ENCODE results near the gene GALNT10.

Gene GALNT10

GRCh38 chr5:154319736-154320135 is 129.2 kb downstream of the GALNT10 start:
- Histone ChIP-seq H3K27ac (no peak overlapping the region), H3K4me3 (no peak overlapping the region)
- DNase-seq (ENCODE audit: low spot score), result no peak
- TF ChIP-seq, protein P1, sequence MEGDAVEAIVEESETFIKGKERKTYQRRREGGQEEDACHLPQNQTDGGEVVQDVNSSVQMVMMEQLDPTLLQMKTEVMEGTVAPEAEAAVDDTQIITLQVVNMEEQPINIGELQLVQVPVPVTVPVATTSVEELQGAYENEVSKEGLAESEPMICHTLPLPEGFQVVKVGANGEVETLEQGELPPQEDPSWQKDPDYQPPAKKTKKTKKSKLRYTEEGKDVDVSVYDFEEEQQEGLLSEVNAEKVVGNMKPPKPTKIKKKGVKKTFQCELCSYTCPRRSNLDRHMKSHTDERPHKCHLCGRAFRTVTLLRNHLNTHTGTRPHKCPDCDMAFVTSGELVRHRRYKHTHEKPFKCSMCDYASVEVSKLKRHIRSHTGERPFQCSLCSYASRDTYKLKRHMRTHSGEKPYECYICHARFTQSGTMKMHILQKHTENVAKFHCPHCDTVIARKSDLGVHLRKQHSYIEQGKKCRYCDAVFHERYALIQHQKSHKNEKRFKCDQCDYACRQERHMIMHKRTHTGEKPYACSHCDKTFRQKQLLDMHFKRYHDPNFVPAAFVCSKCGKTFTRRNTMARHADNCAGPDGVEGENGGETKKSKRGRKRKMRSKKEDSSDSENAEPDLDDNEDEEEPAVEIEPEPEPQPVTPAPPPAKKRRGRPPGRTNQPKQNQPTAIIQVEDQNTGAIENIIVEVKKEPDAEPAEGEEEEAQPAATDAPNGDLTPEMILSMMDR (IDR thresholded peaks at IDR 0.05), result no peak

DNA sequence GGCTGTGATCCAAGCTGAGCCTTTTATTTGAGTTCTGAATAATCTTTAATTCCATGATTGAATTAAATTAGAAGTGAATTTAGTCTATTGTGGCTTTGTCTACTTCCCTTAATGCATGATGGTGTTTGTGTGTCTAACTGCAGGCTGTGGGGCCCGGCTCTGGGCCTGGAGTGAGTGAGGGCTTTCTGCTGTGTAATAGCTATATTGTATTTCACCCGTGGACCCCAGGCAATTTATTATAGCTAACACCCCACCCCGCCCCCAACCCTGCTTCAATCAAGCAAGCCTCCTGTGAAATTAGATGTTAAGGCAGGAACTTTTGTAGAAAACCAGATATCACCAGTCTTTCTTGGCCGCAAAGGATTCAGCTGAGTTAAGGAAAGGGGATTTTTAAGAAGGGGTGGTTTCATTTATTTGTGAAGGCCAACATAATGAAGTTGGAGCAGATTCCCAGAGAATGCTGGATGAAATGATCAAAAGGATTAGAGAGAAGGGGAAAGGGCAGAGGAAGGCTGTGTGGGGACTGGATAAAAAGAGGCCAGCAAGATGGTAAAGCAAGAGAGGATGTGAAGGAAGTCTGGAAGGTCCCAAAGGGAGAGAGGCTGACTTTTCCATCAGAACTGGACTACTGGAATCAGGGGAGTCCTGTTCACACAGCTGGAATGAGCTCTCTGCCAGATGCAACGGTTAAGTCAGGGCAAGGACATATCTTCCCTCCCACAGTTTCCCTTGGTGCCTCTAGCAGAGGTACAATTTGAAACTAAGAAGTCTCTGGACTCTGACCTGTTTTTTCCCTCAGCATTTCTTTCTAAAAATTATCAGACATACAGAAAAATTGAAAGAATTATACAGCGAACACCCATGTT is 129.9 kb downstream of the GALNT10 start:
- TF ChIP-seq, protein P1 (IDR thresholded peaks at IDR 0.05), result no peak
- H3K27ac ChIP-seq, result no peak overlapping the region
- no peak overlapping the region for H3K4me3 ChIP-seq
- no peak for DNase-seq (ENCODE audit: low spot score)

DNA sequence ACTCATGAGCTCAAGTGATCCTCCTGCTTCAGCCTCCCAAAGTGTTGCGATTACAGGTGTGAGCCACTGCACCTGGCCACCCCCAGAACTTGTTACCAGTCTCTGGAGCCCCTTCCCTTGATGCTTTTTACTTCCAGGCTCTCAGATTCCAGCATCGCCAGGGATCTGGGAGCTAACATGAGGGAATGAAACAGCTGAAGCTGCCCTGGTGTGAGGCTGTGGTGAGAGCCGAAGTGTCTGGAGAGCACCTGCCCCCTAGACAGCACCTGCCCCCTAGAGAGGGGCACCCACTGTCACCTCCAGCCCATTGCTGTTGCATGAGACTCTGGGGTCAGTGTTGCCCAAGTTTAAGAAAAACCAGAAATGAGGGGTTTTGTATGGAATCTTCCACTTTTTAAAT is 131.0 kb downstream of the GALNT10 start:
- Histone ChIP-seq H3K27ac (no peak overlapping the region), H3K4me3 (no peak overlapping the region)
- no peak for DNase-seq (ENCODE audit: low spot score)
- TF ChIP-seq, protein P1 (IDR thresholded peaks at IDR 0.05), result no peak

GRCh38 chr5:154324033-154324432 is 133.5 kb downstream of the GALNT10 start:
- TF ChIP-seq, protein P1 (IDR thresholded peaks at IDR 0.05), result no peak
- Histone ChIP-seq H3K27ac (no peak overlapping the region), H3K4me3 (no peak overlapping the region)
- no peak for DNase-seq (ENCODE audit: low spot score)

DNA sequence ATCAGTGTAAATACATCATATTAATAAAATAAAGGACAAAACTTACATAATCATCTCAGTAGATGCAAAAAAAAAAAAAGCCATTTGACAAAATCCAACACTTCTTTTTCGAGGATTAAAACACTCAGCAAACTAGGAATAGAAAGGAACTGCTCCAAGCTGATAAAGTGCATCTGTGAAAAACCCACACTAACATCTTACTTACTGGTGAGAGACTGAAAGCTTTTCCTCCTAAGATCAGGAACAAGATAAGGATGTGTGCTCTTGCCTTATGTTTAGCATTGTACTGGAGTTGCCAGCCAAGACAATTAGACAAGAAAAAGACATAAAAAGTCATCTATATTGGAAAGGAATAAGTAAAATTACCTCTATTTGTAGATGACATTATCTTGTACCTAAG is 135.0 kb downstream of the GALNT10 start:
- no peak for DNase-seq (ENCODE audit: low spot score)
- TF ChIP-seq, protein P1 (IDR thresholded peaks at IDR 0.05), result no peak
- Histone ChIP-seq H3K4me3 (no peak overlapping the region), H3K27ac (no peak overlapping the region)

DNA sequence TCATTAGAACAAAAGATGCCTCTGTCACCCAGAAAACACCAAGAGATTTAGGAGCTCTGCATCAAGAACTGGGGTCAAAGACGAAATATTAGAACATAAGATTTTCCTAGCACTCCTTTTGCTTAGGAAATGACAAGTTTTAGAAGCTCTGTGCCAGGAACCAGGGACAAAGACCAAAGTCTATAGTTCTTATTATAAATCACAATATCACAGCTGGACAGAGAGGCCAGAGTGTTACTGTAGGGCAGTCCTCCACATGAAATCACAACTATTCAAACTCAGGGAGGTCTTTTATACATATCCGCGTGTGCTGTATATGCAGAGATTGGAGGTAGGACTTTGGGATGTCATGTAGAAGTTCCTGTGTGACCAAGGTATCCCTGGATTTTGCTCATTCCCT is 138.5 kb downstream of the GALNT10 start:
- no peak overlapping the region for H3K27ac ChIP-seq
- DNase-seq (ENCODE audit: low spot score), result no peak
- TF ChIP-seq, protein P1 (IDR thresholded peaks at IDR 0.05), result no peak

GRCh38 chr5:154329519-154330040 is 139.0 kb downstream of the GALNT10 start:
- no peak for DNase-seq (ENCODE audit: low spot score)
- H3K27ac ChIP-seq, result no peak overlapping the region
- TF ChIP-seq, protein P1 (IDR thresholded peaks at IDR 0.05), result no peak
- H3K4me3 ChIP-seq, result no peak overlapping the region

More for the DNA sequence above, 138.5 kb downstream of the GALNT10 start:
- H3K4me3 ChIP-seq, result no peak overlapping the region
